Coronary artery (tissue), 2 donors: Measurements from ENCODE around the gene IFNL1.

Experiments
- DNase-seq: peaks from one replicate; pipeline ENCODE4 v3.0.0-alpha.2; 2017; ENCODE audit warnings: low spot score
- H3K27ac ChIP-seq, 2 donors: fragments of 200-600 bp; sonication (generic); one replicate each; pipeline ENCODE4 v1.5.1; 2016 to 2019
- H3K4me3 ChIP-seq: fragments of 200-600 bp; sonication (generic); 2 replicates; pipeline ENCODE4 v1.5.1; 2016; ENCODE audit warnings: mild to moderate bottlenecking, moderate library complexity
- CTCF ChIP-seq: fragments of 200-600 bp; sonication (generic); IDR thresholded peaks from one replicate; pipeline ENCODE4 v1.5.1; 2019; ENCODE audit warnings: antibody characterized with exemption

Gene IFNL1

GRCh38 chr19:39252458-39252857 is 43.7 kb upstream of the IFNL1 start:
- H3K27ac ChIP-seq = no peak overlapping the region
- no peak for TF ChIP-seq CTCF
- no peak overlapping the region for H3K4me3 ChIP-seq
- DNase-seq = no peak

GRCh38 chr19:39253374-39254149 is 42.6 kb upstream of the IFNL1 start:
- no peak overlapping the region for H3K27ac ChIP-seq
- TF ChIP-seq CTCF = no peak
- no peak overlapping the region for H3K4me3 ChIP-seq
- no peak for DNase-seq

DNA sequence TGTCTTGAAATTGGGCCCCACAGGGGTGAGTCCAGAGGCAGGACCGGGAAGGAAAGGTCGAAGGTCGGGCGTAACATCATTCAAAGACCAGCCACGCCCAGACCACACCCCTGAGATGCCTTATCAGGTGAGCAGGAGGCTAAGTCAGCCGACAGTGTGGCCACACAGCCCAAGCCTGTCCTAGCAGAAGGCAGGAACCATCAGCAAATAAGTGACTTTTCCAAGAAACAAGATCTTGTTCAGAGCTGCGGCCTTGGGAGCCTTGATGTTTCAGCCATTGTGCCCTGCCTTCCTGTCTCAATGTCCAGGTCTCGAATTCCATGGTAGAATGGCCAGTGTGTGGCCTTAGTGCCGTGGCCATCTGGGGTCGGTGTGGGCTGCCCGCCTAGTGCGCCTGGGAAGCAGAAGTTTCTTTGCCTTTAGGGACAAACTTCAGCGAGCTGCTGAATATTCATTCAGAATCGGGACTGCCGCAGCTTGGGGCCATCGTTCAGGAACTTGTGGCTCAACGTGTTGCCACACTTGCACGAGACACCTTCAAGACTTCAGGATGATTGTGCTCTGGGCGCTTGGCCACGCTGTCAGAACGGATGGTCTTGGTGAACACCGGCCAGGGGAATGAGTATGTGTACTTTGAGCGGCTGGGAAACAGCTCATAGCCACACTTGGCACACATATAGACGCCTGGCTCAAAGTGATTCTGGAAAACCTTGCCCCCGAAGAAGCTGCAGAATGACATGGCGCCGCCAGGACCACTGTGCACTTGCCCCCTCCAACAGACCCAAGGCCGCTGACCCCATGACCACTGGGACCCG is 41.5 kb upstream of the IFNL1 start:
- no peak for DNase-seq
- no peak for TF ChIP-seq CTCF

GRCh38 chr19:39257227-39257626 is 39.0 kb upstream of the IFNL1 start:
- no peak overlapping the region for H3K27ac ChIP-seq
- no peak for TF ChIP-seq CTCF
- DNase-seq = no peak
- H3K4me3 ChIP-seq = no peak overlapping the region

More for the DNA sequence above, 41.5 kb upstream of the IFNL1 start:
- Histone ChIP-seq H3K4me3 (no peak overlapping the region), H3K27ac (no peak overlapping the region)

DNA sequence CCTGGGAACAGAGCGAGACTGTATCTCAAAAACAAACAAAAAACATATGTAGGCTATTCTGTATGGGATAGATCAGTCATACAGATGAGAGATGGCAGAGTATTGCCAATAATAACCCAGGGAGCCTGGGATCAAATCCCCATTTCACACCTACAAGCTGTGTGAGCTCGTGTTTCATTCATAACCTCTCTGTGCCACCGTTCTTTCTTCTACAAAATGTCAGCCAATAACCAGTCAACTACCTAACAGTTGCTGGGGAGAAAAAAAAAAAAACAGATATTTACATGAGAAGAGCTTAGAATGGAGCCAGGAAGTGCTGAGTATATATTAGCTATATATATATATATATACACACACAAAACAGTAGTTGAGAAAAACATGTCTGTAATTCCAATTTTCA is 34.5 kb upstream of the IFNL1 start:
- TF ChIP-seq CTCF = no peak
- no peak for DNase-seq
- Histone ChIP-seq H3K27ac (no peak overlapping the region), H3K4me3 (no peak overlapping the region)

- Histone ChIP-seq H3K4me3 (no peak overlapping the region), H3K27ac (no peak overlapping the region)
- DNase-seq = no peak
- no peak for TF ChIP-seq CTCF
Measured at GRCh38 chr19:39262496-39262895, 33.7 kb upstream of the IFNL1 start.

DNA sequence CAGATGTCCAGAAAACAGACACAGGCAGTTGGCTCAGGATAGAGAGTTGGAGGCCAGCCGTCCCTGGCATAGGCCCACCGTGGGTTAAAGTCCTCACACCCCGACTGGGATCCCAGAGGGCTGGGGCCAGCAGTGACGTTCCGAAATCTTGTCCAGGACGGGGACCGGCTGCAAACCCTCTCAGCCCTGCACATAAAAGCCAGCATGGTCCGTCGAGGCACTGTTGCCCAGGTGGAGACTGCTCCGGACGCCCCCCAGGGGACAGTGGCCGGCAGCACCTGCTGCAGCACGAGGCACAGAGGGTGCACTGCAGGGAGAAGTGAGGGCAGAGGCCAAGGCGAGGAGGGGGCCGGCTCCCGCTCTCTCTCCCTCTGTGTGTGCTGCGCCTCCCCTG is 32.3 kb upstream of the IFNL1 start:
- Histone ChIP-seq H3K27ac (no peak overlapping the region), H3K4me3 (no peak overlapping the region)
- no peak for DNase-seq
- no peak for TF ChIP-seq CTCF
